Brain pericyte (primary cell): ENCODE measurements around the gene ZNF460.
A peak's percentile ranks its signal among the peaks of the same experiment; 100 is the strongest.
"Not testable (repeated sequence)": the region's sequence is repeated elsewhere in the genome, so short reads cannot be mapped to it uniquely, and the experiment has no call there.

Experiments
- DNase-seq: peaks from one replicate; pipeline ENCODE4 v3.0.0-alpha.2; 2012; ENCODE audit warnings: low read depth, low spot score

Gene ZNF460

DNA sequence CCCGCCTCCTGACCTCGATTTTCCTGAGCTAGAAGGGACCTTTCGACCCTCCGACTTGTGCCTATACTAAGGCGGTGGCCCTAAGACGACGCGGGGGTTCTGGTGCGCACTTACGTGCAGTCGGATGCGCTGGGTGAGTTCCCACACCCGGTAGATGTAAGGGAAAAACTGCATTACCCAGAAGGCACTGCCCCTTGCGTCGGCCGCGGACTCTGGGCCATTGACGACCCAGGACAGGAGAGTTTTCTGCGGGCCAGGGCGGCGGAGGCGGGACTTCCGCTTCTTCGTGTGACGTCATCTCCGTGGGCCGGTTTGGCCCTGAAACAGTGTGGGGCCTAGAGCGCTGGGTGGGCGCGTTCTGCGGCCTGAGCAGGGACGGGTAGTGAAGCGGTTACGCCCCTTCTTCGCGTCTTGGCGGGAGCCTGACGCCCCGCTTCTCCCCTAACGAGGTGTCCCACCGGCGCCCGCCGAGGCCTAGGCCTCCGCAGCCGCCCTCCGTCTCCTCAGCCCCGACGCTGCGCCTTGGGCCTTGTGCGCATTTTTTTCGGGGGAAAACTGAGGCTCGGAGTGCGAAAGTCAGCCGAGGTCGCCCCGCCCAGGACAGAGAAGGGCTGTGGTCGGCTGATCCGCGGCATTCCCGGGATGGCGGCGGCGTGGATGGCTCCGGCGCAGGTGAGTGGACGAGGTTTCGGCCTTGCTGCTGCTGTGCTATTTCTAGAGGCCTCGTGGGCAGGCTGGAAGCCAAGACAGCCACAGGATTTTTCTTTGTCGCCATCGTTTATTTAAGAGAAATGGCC lies at the start of gene ZNF460:
Gene ZNF460 (plus strand): TSS at position 321 of the 797 bp plus-strand sequence. CDS start 322 bp downstream, at position 643.
- peak; percentile 94 for DNase-seq

DNA sequence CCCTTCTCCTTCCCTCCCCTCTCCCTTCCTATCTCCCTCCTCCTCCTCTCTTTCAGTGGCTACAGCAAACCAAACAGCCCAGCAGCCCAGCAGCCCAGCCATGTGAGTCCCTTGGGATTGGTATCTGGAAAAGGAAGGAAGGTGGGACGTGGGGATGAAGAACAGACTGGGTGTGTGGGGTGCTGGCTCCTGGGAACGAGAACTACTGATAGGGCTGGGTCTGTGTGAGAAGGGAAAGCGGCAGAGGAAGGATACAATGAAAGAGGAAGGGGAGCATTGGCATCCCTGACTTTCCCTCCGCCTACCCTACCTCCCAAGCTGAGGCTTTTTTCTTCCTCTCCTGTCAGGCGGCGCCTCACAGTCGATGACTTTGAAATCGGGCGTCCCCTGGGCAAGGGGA lies 48.6 kb upstream of the ZNF460 start:
- DNase-seq, result no peak

GRCh38 chr19:57233207-57233606 lies 47.1 kb upstream of the ZNF460 start:
- no peak for DNase-seq

- no peak for DNase-seq
These were observed 40.3 kb upstream of the ZNF460 start for GRCh38 chr19:57239982-57240310.

DNA sequence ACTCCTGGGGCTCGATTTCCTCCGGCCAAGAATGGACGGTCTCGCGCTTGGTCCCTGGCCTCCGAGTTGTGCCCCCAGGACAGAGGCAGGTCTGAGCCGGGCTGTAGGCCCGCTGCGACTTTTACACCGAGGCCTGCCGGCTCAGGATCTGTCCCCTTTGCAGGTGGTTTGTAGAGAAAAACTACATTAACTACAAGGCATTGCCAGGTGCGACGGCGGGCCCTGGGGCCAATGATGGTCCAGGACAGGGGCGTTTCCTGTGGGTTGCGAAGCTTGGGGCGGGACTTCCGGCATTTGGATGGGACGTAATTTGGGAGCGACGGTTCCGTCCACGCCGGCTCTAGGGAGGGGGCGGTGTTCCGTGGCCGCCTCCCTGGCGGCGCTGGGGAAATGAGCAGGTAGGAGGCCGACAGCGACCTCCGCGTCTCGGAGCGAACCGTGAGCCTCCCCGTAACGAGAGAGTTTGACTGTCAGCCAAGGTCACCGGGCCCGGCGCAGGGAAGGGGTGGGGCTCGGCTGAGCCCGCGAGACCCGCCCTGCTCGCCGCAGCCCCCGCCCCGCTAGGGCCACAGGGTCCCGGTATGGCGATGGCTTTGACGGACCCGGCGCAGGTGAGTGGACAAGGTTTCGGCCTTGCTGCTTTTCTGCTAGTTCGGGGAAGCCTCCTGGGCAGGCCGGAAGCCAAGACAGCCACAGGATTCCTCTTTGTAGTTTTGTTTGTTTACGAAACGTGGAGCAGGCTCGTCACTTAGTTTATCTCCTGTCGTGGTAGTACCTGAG lies 39.8 kb upstream of the ZNF460 start, which contains the start of gene ZNF805:
Gene ZNF805 (plus strand): TSS at position 322 of the 780 bp plus-strand sequence. CDS start 260 bp downstream, at position 582.
- DNase-seq, result peak; percentile 73

DNA sequence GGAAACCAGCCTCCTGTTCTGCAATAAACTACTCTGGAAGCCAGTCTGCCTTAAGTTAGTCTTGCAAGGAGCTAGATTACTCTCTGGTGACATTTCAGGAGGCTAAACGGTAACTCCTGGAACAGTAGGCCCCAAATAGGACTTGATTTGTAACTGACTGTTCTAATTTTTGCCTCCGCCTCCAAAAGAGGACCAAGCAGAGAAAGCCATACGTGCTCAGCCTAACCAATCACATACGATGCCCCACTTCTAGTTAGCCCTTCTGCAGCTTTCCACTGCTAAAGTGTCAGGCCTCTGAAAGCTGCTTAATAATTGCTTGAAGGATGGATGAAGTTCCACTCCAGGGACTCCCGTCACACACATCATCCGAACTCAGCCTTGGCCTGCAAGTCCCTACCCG lies 39.1 kb upstream of the ZNF460 start:
- no peak for DNase-seq

DNA sequence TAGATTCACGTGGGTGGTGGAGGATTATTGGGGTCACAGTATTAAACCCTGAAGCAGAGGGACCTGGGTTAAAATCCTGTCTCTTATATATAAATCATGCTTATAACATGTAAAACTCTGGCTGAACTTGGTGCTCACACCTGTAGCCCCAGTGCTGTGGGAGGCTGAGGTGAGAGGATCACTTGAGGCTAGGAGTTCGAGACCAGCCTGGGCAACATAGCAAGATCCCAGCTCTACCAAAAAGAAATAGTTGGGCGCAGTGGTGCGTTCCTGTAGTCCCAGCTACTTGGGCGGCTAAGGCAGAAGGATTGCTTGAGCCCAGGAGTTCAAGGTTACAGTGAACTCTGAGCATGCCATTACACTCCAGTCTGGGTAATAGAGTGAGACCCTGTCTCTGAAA lies 37.5 kb upstream of the ZNF460 start:
- DNase-seq, result no peak

DNA sequence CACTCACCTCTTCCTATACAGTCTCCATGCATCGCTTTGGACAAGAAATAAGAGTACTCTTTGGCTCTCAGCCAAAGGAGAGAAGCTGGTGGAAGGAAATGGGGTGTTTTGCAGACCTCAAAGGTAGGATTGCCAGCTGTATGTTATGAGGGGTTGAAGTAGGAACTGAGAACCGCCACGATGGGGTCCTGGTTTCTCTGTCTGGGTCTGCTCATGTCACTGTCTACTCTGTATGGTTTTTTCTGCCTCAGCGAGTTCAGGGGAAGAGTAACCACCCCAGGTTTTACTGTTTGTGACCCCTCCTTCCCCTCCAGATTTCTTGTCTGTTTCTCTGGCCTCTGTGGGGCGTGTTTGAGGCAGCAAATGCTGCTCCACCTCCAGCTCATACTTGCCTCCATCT lies 35.8 kb upstream of the ZNF460 start:
- no peak for DNase-seq

DNA sequence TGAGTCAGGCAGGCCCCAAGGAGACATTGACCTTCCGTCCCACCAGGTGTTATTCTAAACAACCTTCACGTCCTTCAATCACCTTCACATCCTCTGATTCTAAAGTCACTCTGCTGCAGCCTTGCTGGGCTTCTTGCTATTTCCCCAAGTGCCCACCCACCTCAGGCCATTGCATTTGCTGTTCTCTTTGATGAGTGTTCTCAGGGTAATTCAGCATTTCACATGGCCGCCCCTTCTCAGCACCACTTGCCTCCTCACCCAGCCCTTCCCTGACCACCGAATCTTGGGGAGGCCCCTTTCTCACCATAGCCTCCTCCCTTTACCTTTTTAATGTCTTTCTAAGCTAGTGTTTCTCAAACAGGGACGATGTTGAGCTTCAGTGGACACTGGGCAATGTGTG lies 35.2 kb upstream of the ZNF460 start:
- no peak for DNase-seq

GRCh38 chr19:57245959-57246358 lies 34.3 kb upstream of the ZNF460 start:
- DNase-seq, result no peak

GRCh38 chr19:57248646-57249045 lies 31.6 kb upstream of the ZNF460 start:
- no peak for DNase-seq

- DNase-seq, result no peak
These were observed 31.0 kb upstream of the ZNF460 start for GRCh38 chr19:57249329-57249728.

DNA sequence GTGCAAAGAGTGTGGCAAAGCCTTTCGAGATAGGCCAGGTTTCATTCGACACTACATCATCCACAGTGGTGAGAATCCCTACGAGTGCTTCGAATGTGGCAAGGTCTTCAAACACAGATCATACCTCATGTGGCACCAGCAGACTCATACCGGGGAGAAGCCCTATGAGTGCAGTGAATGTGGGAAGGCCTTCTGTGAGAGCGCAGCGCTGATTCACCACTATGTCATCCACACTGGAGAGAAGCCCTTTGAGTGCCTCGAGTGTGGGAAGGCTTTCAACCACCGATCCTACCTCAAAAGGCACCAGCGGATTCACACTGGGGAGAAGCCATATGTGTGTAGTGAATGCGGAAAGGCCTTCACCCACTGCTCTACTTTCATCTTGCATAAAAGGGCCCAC lies 26.5 kb upstream of the ZNF460 start:
- not testable (repeated sequence) for DNase-seq

GRCh38 chr19:57262044-57262443 lies 18.2 kb upstream of the ZNF460 start:
- DNase-seq, result no peak

- no peak for DNase-seq
These were observed 17.0 kb upstream of the ZNF460 start for GRCh38 chr19:57263244-57263741.

DNA sequence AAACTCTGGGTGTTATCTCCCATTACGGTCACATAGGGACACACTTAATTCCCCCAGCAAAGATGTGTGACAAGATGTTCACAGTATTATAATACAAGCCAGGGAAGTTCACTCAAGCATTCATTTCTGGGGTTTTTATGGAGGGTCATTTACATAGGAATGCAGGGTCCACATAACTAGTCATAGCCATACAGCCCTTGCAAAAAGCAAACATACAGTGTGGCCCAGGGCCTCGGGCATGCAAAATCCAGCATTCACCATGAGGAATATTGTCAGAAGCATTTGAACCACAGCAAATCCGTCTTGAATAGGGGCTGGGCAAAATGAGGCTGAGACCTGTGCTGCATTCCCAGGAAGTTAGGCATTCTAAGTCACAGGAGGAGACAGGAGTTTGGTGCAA lies 13.0 kb upstream of the ZNF460 start:
- no peak for DNase-seq

DNA sequence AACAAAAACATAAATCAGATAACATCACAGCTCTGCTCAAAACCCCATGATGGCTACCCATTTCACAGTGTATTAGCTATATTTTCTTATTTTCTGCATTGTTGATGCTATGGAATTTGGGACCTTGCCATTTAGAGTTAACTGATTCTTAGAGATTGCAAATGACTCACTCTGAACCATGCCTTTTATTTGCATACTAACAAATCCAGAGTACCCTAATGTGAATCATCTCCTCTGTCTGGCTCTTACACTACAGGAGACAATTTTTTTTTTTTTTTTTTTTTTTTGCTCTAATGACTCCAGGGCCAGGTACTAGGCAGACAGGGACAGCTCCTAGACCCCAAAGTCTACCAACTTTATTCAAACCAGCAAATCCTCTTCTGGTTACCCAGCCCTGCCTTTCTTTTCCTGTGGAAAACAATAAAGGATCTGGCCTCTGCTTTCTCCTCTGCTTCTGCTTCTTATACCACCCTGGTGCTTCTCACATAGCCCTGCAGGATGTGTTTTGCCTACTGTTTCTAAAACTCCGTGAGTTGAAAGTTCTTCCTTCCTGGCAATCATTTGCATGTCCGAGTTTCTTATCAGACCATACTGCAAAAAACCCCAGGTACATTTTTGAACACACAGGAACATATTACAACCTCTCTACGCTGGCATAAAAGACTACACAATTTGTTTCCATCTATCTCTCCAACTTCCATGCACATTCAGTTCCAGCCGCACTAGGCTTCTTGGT lies 10.6 kb upstream of the ZNF460 start:
- no peak for DNase-seq

GRCh38 chr19:57271280-57271679 lies 9.0 kb upstream of the ZNF460 start:
- DNase-seq, result no peak

DNA sequence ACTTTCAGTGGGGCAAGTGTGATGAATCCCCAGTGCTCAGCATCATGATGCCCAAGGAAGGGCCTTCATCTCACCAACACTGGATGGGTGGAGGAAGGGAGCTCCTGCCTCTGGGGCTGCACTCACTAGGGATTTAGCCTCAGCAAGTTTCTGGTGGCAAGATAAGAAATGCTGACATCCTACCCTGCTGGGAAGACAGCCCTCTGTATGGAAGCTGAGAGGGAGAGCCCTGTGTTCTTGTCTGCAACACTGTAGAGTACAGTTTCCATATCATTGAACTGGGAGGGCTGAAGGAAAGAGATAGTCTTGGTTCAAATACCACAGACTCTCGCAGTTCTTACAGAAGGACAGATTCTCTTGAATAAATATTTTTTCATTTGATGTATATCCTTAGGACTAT lies 7.3 kb upstream of the ZNF460 start:
- DNase-seq, result no peak

DNA sequence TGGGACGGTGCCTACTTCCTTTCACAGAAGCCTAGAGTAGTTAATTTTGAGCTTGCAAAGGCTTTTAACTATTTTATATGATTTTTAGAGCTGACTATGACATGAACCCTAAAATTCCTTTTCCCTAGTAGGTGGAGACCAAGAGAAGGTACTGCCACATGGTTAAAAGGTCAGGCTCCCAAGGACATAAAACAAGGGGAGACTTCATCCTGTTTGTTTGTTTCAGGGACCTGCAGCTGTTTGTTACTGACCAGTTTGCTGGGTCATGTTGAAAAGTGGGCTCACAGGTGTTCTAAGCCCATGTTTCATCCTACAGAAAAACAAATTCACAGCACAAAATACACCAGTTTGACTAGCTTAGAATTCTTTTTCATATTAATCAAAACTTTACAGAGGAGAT lies 3.9 kb upstream of the ZNF460 start:
- no peak for DNase-seq

GRCh38 chr19:57278481-57278880 lies 1.8 kb upstream of the ZNF460 start:
- not testable (repeated sequence) for DNase-seq
